DND-41 (cell line): ENCODE measurements around the gene CAMKMT.

ENCODE experiments used
- ATAC-seq: fragments of 200-7000 bp; cut with Tn5 transposase; 3 replicates; pipeline ENCODE4 v1.9.1; 2021; ENCODE audit warnings: low read depth; ENCODE audit not compliant: insufficient read depth
- DNase-seq: peaks from one replicate; pipeline ENCODE4 v3.0.0-alpha.2; 2020
- H2AFZ ChIP-seq: 2 replicates; pipeline ENCODE4 v1.6.0; 2012; ENCODE audit warnings: low read depth, low read length
- H3K27ac ChIP-seq: 2 replicates; pipeline ENCODE4 v1.5.1; 2012; ENCODE audit warnings: low read length, inconsistent platforms
- H3K27me3 ChIP-seq: fragments of 200-600 bp; sonication (generic); 2 replicates; pipeline ENCODE4 v1.6.0; 2012; ENCODE audit warnings: low read length, mild to moderate bottlenecking, inconsistent platforms; ENCODE audit not compliant: insufficient read depth, poor library complexity
- H3K36me3 ChIP-seq: 2 replicates; pipeline ENCODE4 v1.5.1; 2012; ENCODE audit warnings: low read length, inconsistent platforms; ENCODE audit not compliant: insufficient read depth
- H3K4me1 ChIP-seq: 2 replicates; pipeline ENCODE4 v1.5.1; 2012; ENCODE audit warnings: mild to moderate bottlenecking, low read length; ENCODE audit not compliant: insufficient read depth
- H3K4me2 ChIP-seq: 2 replicates; pipeline ENCODE4 v1.6.0; 2012; ENCODE audit warnings: mild to moderate bottlenecking, moderate library complexity, low read length, inconsistent platforms; ENCODE audit not compliant: insufficient read depth
- H3K4me3 ChIP-seq, 2 experiments: fragments of 200-600 bp in 1 of 2; shearing (Covaris generic) in 1 of 2; 2 replicates each; pipeline ENCODE4 v1.5.1; 2012 to 2016; ENCODE audit warnings: inconsistent platforms in 2 of 2, low read length in 2 of 2, mild to moderate bottlenecking in 2 of 2, low read depth in 1 of 2, moderate library complexity in 1 of 2
- H3K79me2 ChIP-seq: 2 replicates; pipeline ENCODE4 v1.6.0; 2012; ENCODE audit warnings: low read length, inconsistent platforms; ENCODE audit not compliant: insufficient read depth
- H3K9ac ChIP-seq: 2 replicates; pipeline ENCODE4 v1.6.0; 2012; ENCODE audit warnings: low read depth, mild to moderate bottlenecking, inconsistent platforms, low read length, moderate library complexity
- H3K9me3 ChIP-seq: 2 replicates; pipeline ENCODE4 v1.5.1; 2012; ENCODE audit warnings: low read length, moderate library complexity, mild to moderate bottlenecking, inconsistent platforms; ENCODE audit not compliant: insufficient read depth, severe bottlenecking
- H4K20me1 ChIP-seq: 2 replicates; pipeline ENCODE4 v1.6.0; 2012; ENCODE audit warnings: low read length; ENCODE audit not compliant: insufficient read depth
- EZH2 ChIP-seq: IDR thresholded peaks from 3 replicates; pipeline ENCODE4 v1.6.1; 2012; ENCODE audit warnings: borderline replicate concordance, low read depth, mild to moderate bottlenecking, moderate library complexity, low read length, inconsistent platforms; ENCODE audit not compliant: severe bottlenecking
- TF ChIP-seq, protein P1 (sequence below): IDR thresholded peaks from 2 replicates; pipeline ENCODE4 v1.5.1; 2012; ENCODE audit warnings: borderline replicate concordance, low read length, moderate library complexity, mild to moderate bottlenecking; ENCODE audit not compliant: poor library complexity, severe bottlenecking; ENCODE audit errors: extremely low read depth

CAMKMT gene

DNA sequence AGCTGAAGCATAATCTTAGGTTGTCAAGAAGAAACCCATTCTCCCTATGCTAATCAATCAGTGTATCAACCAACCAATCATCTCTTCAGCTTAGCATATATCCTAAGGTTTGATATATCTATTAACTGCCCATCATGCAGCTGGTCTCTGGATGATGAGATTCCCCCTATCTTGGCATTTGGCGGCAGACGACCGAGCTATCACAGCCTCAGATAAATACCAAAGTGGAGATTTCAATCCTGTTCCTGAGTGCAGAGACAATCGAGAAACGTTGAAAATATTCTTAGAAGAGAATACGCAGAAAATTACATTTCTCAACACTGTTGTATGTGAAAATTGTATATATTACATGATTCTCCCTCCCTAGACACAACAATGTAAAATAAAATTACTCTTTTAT, 320.7 kb downstream of the CAMKMT start:
- Histone ChIP-seq H2AFZ (no peak overlapping the region), H3K79me2 (no peaks in the 10 kb centered on the region), H3K27me3 (peaks cover 3% of the 10 kb centered on the region), H3K27ac (no peak overlapping the region), H3K36me3 (no peaks in the 10 kb centered on the region), H4K20me1 (peaks cover 7% of the 10 kb centered on the region; the same call in 1 of the 2 replicates), H3K9ac (no peak overlapping the region), H3K4me2 (no peak overlapping the region), H3K9me3 (no peaks in the 10 kb centered on the region), H3K4me3 (no peak overlapping the region), H3K4me1 (no peaks in the 10 kb centered on the region)
- TF ChIP-seq EZH2, result no peak
- TF ChIP-seq, protein P1, sequence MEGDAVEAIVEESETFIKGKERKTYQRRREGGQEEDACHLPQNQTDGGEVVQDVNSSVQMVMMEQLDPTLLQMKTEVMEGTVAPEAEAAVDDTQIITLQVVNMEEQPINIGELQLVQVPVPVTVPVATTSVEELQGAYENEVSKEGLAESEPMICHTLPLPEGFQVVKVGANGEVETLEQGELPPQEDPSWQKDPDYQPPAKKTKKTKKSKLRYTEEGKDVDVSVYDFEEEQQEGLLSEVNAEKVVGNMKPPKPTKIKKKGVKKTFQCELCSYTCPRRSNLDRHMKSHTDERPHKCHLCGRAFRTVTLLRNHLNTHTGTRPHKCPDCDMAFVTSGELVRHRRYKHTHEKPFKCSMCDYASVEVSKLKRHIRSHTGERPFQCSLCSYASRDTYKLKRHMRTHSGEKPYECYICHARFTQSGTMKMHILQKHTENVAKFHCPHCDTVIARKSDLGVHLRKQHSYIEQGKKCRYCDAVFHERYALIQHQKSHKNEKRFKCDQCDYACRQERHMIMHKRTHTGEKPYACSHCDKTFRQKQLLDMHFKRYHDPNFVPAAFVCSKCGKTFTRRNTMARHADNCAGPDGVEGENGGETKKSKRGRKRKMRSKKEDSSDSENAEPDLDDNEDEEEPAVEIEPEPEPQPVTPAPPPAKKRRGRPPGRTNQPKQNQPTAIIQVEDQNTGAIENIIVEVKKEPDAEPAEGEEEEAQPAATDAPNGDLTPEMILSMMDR, result no peak
- no peak for ATAC-seq
- DNase-seq, result no peak

DNA sequence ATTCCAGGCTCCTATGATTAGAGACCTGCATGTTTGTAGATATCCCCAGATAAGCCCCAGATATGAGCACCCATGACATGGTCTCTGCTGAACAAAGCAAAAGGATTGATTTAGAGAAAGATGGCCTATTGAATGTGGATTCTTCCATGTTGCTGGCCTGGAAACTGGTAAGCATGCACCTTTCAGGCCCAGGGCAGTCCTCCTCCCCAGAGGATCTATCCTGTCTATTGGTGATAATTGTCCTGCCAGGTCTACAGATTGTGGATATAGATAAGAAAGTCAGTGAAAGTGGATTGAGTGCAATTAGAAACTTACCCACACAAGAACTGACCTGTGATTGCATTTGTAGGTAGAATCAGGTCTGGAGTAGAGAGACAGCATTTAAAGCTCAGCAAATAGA, 322.8 kb downstream of the CAMKMT start:
- H3K79me2 ChIP-seq, result no peaks in the 10 kb centered on the region
- H3K4me1 ChIP-seq, result no peaks in the 10 kb centered on the region
- H3K36me3 ChIP-seq, result no peaks in the 10 kb centered on the region
- ATAC-seq (no peak), DNase-seq (no peak)
- H3K27ac ChIP-seq, result no peak overlapping the region
- no peak overlapping the region for H3K4me2 ChIP-seq
- H3K9ac ChIP-seq, result no peak overlapping the region
- TF ChIP-seq, protein P1, result no peak
- TF ChIP-seq EZH2, result no peak
- no peak overlapping the region for H2AFZ ChIP-seq
- no peaks in the 10 kb centered on the region for H3K9me3 ChIP-seq
- H3K4me3 ChIP-seq, result no peak overlapping the region
- peaks cover 4% of the 10 kb centered on the region; the same call in 1 of the 2 replicates for H4K20me1 ChIP-seq
- peaks cover 3% of the 10 kb centered on the region for H3K27me3 ChIP-seq

DNA sequence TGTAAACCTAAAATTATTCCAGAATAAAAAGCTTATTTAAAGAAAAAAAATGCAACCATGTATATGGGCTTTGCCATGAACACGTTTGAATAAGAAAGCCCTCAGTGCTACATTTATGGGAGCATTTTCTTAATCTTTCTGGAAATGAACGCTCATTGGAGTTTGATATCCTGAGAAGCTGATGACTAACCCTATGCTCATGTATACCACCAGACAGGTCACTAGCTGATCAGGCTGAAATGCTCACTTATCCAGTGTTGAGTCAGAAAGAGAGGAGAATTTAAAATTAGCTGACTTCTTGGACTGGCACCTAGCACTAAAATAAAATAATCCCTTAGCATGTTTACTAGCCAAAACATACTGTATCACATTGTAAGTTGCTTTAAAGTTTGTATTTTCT, 324.8 kb downstream of the CAMKMT start:
- H4K20me1 ChIP-seq, result peaks cover 4% of the 10 kb centered on the region; the same call in 1 of the 2 replicates
- no peaks in the 10 kb centered on the region for H3K9me3 ChIP-seq
- ATAC-seq (no peak), DNase-seq (no peak)
- TF ChIP-seq, protein P1, result no peak
- no peak for TF ChIP-seq EZH2
- no peaks in the 10 kb centered on the region for H3K79me2 ChIP-seq
- H3K4me1 ChIP-seq, result no peaks in the 10 kb centered on the region
- H2AFZ ChIP-seq, result no peak overlapping the region
- no peak overlapping the region for H3K4me2 ChIP-seq
- no peak overlapping the region for H3K27ac ChIP-seq
- H3K4me3 ChIP-seq, result no peak overlapping the region
- peaks cover under 1% of the 10 kb centered on the region for H3K27me3 ChIP-seq
- no peaks in the 10 kb centered on the region for H3K36me3 ChIP-seq
- H3K9ac ChIP-seq, result no peak overlapping the region

DNA sequence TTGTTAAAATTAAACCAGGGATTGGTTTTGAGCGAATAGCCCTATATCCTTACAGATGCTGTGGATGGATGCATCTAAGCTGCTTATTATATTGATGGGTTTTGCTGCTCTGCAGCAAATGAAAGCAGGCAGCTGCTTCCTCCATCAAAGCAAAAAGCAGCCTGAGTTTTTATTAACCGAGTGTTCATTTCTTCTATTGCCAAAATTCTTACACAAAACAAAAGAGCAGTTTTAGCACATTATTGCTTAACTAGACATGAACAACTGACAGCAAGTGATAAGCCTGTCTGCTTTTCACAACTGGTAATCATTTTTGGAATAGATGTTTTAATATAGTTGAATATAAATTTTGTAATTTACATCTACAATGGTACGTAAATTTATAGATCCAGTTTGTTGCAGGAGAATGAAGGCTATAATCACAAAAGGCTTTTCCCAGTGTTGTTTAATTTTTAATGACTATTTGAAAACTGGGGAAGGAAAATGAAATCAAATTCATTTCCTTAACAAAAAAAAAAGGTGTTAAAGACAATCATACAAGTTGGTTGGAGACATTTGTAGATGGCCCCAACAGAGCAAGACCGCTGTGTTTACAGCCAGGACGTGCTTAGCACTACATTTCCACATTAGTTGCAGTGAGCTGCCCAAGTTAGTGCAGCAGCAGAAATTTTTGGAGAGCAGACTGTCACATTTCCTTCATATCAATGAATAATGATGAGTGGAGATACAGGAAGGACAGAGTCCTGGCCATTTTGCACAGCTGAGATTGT, 326.1 kb downstream of the CAMKMT start:
- no peaks in the 10 kb centered on the region for H3K36me3 ChIP-seq
- ATAC-seq (no peak), DNase-seq (no peak)
- H3K9ac ChIP-seq, result no peak overlapping the region
- H3K4me1 ChIP-seq, result no peaks in the 10 kb centered on the region
- no peak overlapping the region for H3K4me3 ChIP-seq
- TF ChIP-seq, protein P1, result no peak
- TF ChIP-seq EZH2, result no peak
- H4K20me1 ChIP-seq, result peaks cover 4% of the 10 kb centered on the region; the same call in 1 of the 2 replicates
- H2AFZ ChIP-seq, result no peak overlapping the region
- H3K4me2 ChIP-seq, result no peak overlapping the region
- H3K27me3 ChIP-seq, result no peaks in the 10 kb centered on the region
- H3K27ac ChIP-seq, result no peak overlapping the region
- H3K9me3 ChIP-seq, result no peaks in the 10 kb centered on the region
- H3K79me2 ChIP-seq, result no peaks in the 10 kb centered on the region
